Liver (tissue), 9 donors: ENCODE data around the gene AKAP13. TPM values are rescaled to one million over a fixed set of nuclear protein-coding genes. Genes with fewer than 3 reads are reported as not detected.
A peak's percentile ranks its signal among the peaks of the same experiment; 100 is the strongest.

ENCODE experiments used
- DNase-seq: peaks from one replicate; pipeline ENCODE4 v3.0.0-alpha.2; 2017; ENCODE audit warnings: low spot score
- H3K27ac ChIP-seq, 2 donors: one replicate each; pipeline ENCODE4 v1.7.0; 2013; ENCODE audit warnings: inconsistent platforms in 2 of 2, low read length in 2 of 2, control low read depth in 1 of 2, low read depth in 1 of 2, mild to moderate bottlenecking in 1 of 2
- H3K27me3 ChIP-seq, 4 donors: one replicate each; pipeline versions ENCODE4 v1.6.1 to v1.7.0; 2013; ENCODE audit warnings: low read length in 3 of 4, inconsistent platforms in 1 of 4, mild to moderate bottlenecking in 1 of 4, moderate library complexity in 1 of 4; ENCODE audit not compliant: control insufficient read depth in 4 of 4, insufficient read depth in 4 of 4
- H3K36me3 ChIP-seq, 4 donors: one replicate each; pipeline versions ENCODE4 v1.6.1 to v1.7.0; 2013; ENCODE audit warnings: low read length in 3 of 4, mild to moderate bottlenecking in 3 of 4, low read depth in 1 of 4, moderate library complexity in 1 of 4; ENCODE audit not compliant: control insufficient read depth in 4 of 4, insufficient read depth in 3 of 4
- H3K4me1 ChIP-seq, 4 donors: one replicate each; pipeline versions ENCODE4 v1.6.1 to v1.7.0; 2013; ENCODE audit warnings: low read length in 3 of 4, mild to moderate bottlenecking in 3 of 4, moderate library complexity in 1 of 4; ENCODE audit not compliant: control insufficient read depth in 4 of 4, insufficient read depth in 4 of 4
- H3K4me3 ChIP-seq, 3 donors: one replicate each; pipeline versions ENCODE4 v1.6.1 to v1.7.0; 2013; ENCODE audit warnings: low read length in 3 of 3, control low read depth in 1 of 3, low read depth in 1 of 3, mild to moderate bottlenecking in 1 of 3
- H3K9ac ChIP-seq, 2 donors: one replicate each; pipeline ENCODE4 v1.7.0; 2013; ENCODE audit warnings: low read length in 2 of 2, mild to moderate bottlenecking in 2 of 2, moderate library complexity in 2 of 2, control low read depth in 1 of 2, low read depth in 1 of 2
- H3K9me3 ChIP-seq, 4 donors: one replicate each; pipeline versions ENCODE4 v1.6.1 to v1.7.0; 2013; ENCODE audit warnings: low read length in 3 of 4; ENCODE audit not compliant: control insufficient read depth in 4 of 4
- ATF3 ChIP-seq: IDR thresholded peaks from 2 replicates; pipeline ENCODE4 v1.6.1; 2016; ENCODE audit warnings: antibody characterized with exemption
- CTCF ChIP-seq: fragments of 150-350 bp; IDR thresholded peaks from 2 replicates; pipeline ENCODE4 v1.5.1; 2017; ENCODE audit warnings: improper control_type of control experiment, low read depth, low read length; ENCODE audit not compliant: missing input control
- EGR1 ChIP-seq, 2 donors: IDR thresholded peaks; 2 replicates each; pipeline ENCODE4 v1.6.1; 2016 to 2018; ENCODE audit warnings: antibody characterized with exemption in 2 of 2, low read depth in 2 of 2
- FOXA1 ChIP-seq: IDR thresholded peaks from 2 replicates; pipeline ENCODE4 v1.6.1; 2016; ENCODE audit warnings: antibody characterized with exemption
- FOXA2 ChIP-seq: IDR thresholded peaks from 2 replicates; pipeline ENCODE4 v1.6.1; 2016; ENCODE audit warnings: antibody characterized with exemption
- GABPA ChIP-seq, 2 donors: IDR thresholded peaks in 1 of 2; conservative IDR thresholded peaks in 1 of 2; 2 replicates each; pipeline ENCODE4 v1.6.1; 2016; ENCODE audit warnings: antibody characterized with exemption in 2 of 2, mild to moderate bottlenecking in 1 of 2, moderate library complexity in 1 of 2
- JUND ChIP-seq, 2 donors: IDR thresholded peaks; 2 replicates each; pipeline ENCODE4 v1.6.1; 2016; ENCODE audit warnings: antibody characterized with exemption in 2 of 2
- MAX ChIP-seq: IDR thresholded peaks from 2 replicates; pipeline ENCODE4 v1.6.1; 2016; ENCODE audit warnings: antibody characterized with exemption
- NR2F2 ChIP-seq: IDR thresholded peaks from 2 replicates; pipeline ENCODE4 v1.6.1; 2016; ENCODE audit warnings: antibody characterized with exemption
- RAD21 ChIP-seq, 2 donors: IDR thresholded peaks; 2 replicates each; pipeline ENCODE4 v1.6.1; 2016; ENCODE audit warnings: antibody characterized with exemption in 2 of 2, mild to moderate bottlenecking in 2 of 2
- REST ChIP-seq: IDR thresholded peaks from 2 replicates; pipeline ENCODE4 v1.6.1; 2016; ENCODE audit warnings: antibody characterized with exemption, mild to moderate bottlenecking
- RXRA ChIP-seq, 2 donors: IDR thresholded peaks; 2 replicates each; pipeline ENCODE4 v1.6.1; 2017 to 2018; ENCODE audit warnings: antibody characterized with exemption in 2 of 2, mild to moderate bottlenecking in 1 of 2
- SP1 ChIP-seq: IDR thresholded peaks from 2 replicates; pipeline ENCODE4 v1.6.1; 2018; ENCODE audit warnings: antibody characterized with exemption, mild to moderate bottlenecking
- TAF1 ChIP-seq: conservative IDR thresholded peaks from 2 replicates; pipeline ENCODE4 v1.6.1; 2016; ENCODE audit warnings: antibody characterized with exemption, mild to moderate bottlenecking
- ZBTB33 ChIP-seq: IDR thresholded peaks from 2 replicates; pipeline ENCODE4 v1.6.1; 2016; ENCODE audit warnings: antibody characterized with exemption
- WGBS: extraction: QIAGEN DNeasy Blood & Tissue Kit; methylation state at CpG from one replicate; pipeline ENCODE4 v1.1.7; 2013; 5-methylcytosine and 5-hydroxymethylcytosine counted together
- polyA plus RNA-seq, 2 donors: library from polyadenylated mRNA; stranded (reverse) in 1 of 2; unstranded in 1 of 2; fragments of 200-250 nt in 1 of 2; fragments of >200 nt in 1 of 2; fragmentation: Nextera tagmentation in 1 of 2; extraction: Ambion mirVana in 1 of 2; gene quantifications; one replicate each; pipeline versions ENCODE4 v1.2.1 to v1.2.3, GENCODE V29; 2013 to 2015
- total RNA-seq, 2 donors: library from RNA; depleted of rRNA; stranded (reverse); fragments of >200 nt; gene quantifications; one replicate each; pipeline ENCODE4 v1.2.3, GENCODE V29; 2014
- donor health status: healthy.
- donor health status: healthy.
- donor health status: healthy.
- donor health status: healthy.
- donor health status: healthy.

AKAP13 gene
- total and polyA plus RNA-seq, 4 donors = 18.6 to 92.3 (median 37.4) TPM

- H3K9ac ChIP-seq = peak overlapping the region; percentile 33 to 69
- TF ChIP-seq TAF1 (no peak), RAD21 (IDR thresholded peaks at IDR 0.05) (peak in 1 of 2 donors; percentile 23)
- no peaks in the 10 kb centered on the region for H3K9me3 ChIP-seq
- 25% methylated on average over 3 of the region's 3 CpGs for WGBS
- peak overlapping the region; percentile 89 to 93 for H3K27ac ChIP-seq
- DNase-seq = no peak
- no peaks in the 10 kb centered on the region for H3K27me3 ChIP-seq
- no peaks in the 10 kb centered on the region for H3K36me3 ChIP-seq
- H3K4me3 ChIP-seq = peak overlapping the region; percentile 52 to 78 (median 52)
- peaks cover 1 to 63% (median 33%) of the 10 kb centered on the region in 4 donors for H3K4me1 ChIP-seq
Observed at GRCh38 chr15:85580879-85581278, 200.5 kb downstream of the AKAP13 start.

GRCh38 chr15:85581495-85581894 is 201.1 kb downstream of the AKAP13 start:
- H3K4me3 ChIP-seq = peak overlapping the region; percentile 52 to 78 (median 52)
- no peaks in the 10 kb centered on the region for H3K9me3 ChIP-seq
- H3K4me1 ChIP-seq = peaks cover 1 to 62% (median 33%) of the 10 kb centered on the region in 4 donors
- H3K9ac ChIP-seq = peak overlapping the region; percentile 75 to 95
- peak; percentile 38 for DNase-seq
- H3K27ac ChIP-seq = peak overlapping the region; percentile 89 to 93
- H3K27me3 ChIP-seq = no peaks in the 10 kb centered on the region
- TF ChIP-seq GABPA (IDR thresholded peaks at IDR 0.05 in 1 of 2, conservative IDR thresholded peaks at IDR 0.05 in 1 of 2) (no peak), NR2F2 (no peak), ZBTB33 (no peak), EGR1 (IDR thresholded peaks at IDR 0.05; ENCODE audit: low read depth in 2 of 2) (no peak), RXRA (IDR thresholded peaks at IDR 0.05) (no peak), JUND (IDR thresholded peaks at IDR 0.05) (no peak), FOXA1 (no peak), CTCF (no peak)
- 36% methylated on average over 8 of the region's 8 CpGs for WGBS
- no peaks in the 10 kb centered on the region for H3K36me3 ChIP-seq

GRCh38 chr15:85582131-85583079 is 202.0 kb downstream of the AKAP13 start:
- DNase-seq = peak; percentile 60
- TF ChIP-seq EGR1 (IDR thresholded peaks at IDR 0.05; ENCODE audit: low read depth in 2 of 2) (no peak), REST (no peak), RXRA (IDR thresholded peaks at IDR 0.05) (peak in 1 of 2 donors; percentile 11), ZBTB33 (no peak), SP1 (peak; percentile 32), GABPA (IDR thresholded peaks at IDR 0.05 in 1 of 2, conservative IDR thresholded peaks at IDR 0.05 in 1 of 2) (no peak), FOXA2 (no peak), FOXA1 (no peak), RAD21 (IDR thresholded peaks at IDR 0.05) (peak in 1 of 2 donors; percentile 52), ATF3 (no peak), NR2F2 (peak; percentile 79), MAX (peak; percentile 49)

More at GRCh38 chr15:85582131-85583079, 202.0 kb downstream of the AKAP13 start:
- Histone ChIP-seq H3K9me3 (no peaks in the 10 kb centered on the region), H3K4me3 (peak overlapping the region; percentile 52 to 78 (median 71)), H3K27ac (peak overlapping the region; percentile 89 to 93), H3K9ac (peak overlapping the region; percentile 75 to 95), H3K4me1 (peaks cover 1 to 62% (median 33%) of the 10 kb centered on the region in 4 donors), H3K36me3 (peaks cover 0 to 4% (median 1%) of the 10 kb centered on the region in 4 donors), H3K27me3 (no peaks in the 10 kb centered on the region)
- WGBS = 6% methylated on average over 10 of the region's 10 CpGs
